ENCODE results near the gene MYO7A. TPM values are rescaled to one million over a fixed set of nuclear protein-coding genes. Genes with fewer than 3 reads are reported as not detected.

MYO7A gene
- total and polyA plus RNA-seq, 2 experiments from 2014 or later, result 1.8 to 5.4 TPM

- TF ChIP-seq, protein P1, sequence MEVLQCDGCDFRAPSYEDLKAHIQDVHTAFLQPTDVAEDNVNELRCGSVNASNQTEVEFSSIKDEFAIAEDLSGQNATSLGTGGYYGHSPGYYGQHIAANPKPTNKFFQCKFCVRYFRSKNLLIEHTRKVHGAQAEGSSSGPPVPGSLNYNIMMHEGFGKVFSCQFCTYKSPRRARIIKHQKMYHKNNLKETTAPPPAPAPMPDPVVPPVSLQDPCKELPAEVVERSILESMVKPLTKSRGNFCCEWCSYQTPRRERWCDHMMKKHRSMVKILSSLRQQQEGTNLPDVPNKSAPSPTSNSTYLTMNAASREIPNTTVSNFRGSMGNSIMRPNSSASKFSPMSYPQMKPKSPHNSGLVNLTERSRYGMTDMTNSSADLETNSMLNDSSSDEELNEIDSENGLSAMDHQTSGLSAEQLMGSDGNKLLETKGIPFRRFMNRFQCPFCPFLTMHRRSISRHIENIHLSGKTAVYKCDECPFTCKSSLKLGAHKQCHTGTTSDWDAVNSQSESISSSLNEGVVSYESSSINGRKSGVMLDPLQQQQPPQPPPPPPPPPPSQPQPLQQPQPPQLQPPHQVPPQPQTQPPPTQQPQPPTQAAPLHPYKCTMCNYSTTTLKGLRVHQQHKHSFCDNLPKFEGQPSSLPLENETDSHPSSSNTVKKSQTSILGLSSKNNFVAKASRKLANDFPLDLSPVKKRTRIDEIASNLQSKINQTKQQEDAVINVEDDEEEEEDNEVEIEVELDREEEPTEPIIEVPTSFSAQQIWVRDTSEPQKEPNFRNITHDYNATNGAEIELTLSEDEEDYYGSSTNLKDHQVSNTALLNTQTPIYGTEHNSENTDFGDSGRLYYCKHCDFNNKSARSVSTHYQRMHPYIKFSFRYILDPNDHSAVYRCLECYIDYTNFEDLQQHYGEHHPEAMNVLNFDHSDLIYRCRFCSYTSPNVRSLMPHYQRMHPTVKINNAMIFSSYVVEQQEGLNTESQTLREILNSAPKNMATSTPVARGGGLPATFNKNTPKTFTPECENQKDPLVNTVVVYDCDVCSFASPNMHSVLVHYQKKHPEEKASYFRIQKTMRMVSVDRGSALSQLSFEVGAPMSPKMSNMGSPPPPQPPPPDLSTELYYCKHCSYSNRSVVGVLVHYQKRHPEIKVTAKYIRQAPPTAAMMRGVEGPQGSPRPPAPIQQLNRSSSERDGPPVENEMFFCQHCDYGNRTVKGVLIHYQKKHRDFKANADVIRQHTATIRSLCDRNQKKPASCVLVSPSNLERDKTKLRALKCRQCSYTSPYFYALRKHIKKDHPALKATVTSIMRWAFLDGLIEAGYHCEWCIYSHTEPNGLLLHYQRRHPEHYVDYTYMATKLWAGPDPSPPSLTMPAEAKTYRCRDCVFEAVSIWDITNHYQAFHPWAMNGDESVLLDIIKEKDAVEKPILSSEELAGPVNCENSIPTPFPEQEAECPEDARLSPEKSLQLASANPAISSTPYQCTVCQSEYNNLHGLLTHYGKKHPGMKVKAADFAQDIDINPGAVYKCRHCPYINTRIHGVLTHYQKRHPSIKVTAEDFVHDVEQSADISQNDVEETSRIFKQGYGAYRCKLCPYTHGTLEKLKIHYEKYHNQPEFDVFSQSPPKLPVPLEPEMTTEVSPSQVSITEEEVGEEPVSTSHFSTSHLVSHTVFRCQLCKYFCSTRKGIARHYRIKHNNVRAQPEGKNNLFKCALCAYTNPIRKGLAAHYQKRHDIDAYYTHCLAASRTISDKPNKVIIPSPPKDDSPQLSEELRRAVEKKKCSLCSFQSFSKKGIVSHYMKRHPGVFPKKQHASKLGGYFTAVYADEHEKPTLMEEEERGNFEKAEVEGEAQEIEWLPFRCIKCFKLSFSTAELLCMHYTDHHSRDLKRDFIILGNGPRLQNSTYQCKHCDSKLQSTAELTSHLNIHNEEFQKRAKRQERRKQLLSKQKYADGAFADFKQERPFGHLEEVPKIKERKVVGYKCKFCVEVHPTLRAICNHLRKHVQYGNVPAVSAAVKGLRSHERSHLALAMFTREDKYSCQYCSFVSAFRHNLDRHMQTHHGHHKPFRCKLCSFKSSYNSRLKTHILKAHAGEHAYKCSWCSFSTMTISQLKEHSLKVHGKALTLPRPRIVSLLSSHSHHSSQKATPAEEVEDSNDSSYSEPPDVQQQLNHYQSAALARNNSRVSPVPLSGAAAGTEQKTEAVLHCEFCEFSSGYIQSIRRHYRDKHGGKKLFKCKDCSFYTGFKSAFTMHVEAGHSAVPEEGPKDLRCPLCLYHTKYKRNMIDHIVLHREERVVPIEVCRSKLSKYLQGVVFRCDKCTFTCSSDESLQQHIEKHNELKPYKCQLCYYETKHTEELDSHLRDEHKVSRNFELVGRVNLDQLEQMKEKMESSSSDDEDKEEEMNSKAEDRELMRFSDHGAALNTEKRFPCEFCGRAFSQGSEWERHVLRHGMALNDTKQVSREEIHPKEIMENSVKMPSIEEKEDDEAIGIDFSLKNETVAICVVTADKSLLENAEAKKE (CRISPR knock-in tag; IDR thresholded peaks at IDR 0.05), result no peak
- TF ChIP-seq ETS1 (IDR thresholded peaks at IDR 0.05) (no peak), ZNF331 (CRISPR knock-in tag; IDR thresholded peaks at IDR 0.05; ENCODE audit: low read depth) (no peak), NANOG (IDR thresholded peaks at IDR 0.05; ENCODE audit: borderline replicate concordance) (no peak), POLR2AphosphoS5 (IDR thresholded peaks at IDR 0.05; ENCODE audit: low read depth) (no peak), REST (IDR thresholded peaks at IDR 0.05; ENCODE audit: unreplicated experiment) (no peak), EZH2phosphoT487 (IDR thresholded peaks at IDR 0.05; ENCODE audit: unreplicated experiment) (no peak)
Observed at GRCh38 chr11:77087723-77088225, 40.3 kb upstream of the MYO7A start (continued).
